NOMO-1 (cell line): ENCODE measurements around the gene DCTN3.
"Not testable (repeated sequence)": the region's sequence is repeated elsewhere in the genome, so short reads cannot be mapped to it uniquely, and the experiment has no call there.

Experiments
- DNase-seq, 2 experiments: peaks; one replicate each; lab custom pipeline; 2025; ENCODE audit not compliant: unreplicated experiment in 2 of 2; lab: John Stamatoyannopoulos, UW

DCTN3 gene

GRCh38 chr9:34647651-34648050 is 27.4 kb upstream of the DCTN3 start:
- no peak for DNase-seq

GRCh38 chr9:34647084-34647403 is 26.7 kb upstream of the DCTN3 start:
- DNase-seq: no peak

DNA sequence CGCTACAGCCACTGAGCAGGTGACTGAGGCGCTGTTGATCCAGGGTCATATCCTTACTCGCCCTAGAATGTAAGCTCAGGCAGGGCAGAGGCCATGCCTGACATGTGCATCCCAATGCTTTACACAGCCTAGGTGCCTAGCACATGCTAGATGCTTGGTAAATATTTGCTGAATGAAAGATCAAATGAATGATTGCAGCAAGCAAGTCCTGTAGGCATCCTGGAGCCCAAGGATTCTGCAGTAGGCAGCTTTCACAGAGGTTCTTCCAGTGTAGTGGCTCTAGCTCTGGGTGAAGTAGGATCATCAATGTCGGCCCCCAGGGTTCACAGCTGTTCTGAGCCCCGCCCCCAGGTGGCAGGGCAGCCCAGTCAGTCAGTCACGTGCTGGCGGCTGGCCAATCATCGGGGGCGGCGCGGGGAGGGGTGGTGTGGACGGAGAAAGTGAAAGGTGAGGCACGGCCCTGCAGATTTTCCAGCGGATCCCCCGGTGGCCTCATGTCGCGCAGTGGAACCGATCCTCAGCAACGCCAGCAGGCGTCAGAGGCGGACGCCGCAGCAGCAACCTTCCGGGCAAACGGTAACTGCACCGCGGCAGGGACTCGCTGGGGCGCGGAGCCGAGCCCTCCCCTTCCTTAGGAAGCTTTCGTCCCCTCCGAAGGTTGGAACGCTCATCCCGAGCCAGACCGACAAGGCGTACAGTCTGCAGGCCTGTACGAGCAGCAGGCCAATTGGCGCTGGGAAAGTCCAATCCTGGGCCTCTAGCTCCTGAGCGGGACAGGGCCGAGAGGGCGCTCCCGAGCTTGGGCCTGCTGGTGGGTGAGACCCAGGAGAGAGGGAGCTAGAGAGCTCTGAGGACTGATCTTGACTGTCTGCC is 26.2 kb upstream of the DCTN3 start, which contains the start of gene GALT:
Gene GALT (plus strand): TSS at position 465 of the 873 bp plus-strand sequence. CDS start 30 bp downstream, at position 495.
- peak; percentile 92 to 97 for DNase-seq

GRCh38 chr9:34644766-34645314 is 24.5 kb upstream of the DCTN3 start:
- peak in 1 of 2 experiments; percentile 24 for DNase-seq

DNA sequence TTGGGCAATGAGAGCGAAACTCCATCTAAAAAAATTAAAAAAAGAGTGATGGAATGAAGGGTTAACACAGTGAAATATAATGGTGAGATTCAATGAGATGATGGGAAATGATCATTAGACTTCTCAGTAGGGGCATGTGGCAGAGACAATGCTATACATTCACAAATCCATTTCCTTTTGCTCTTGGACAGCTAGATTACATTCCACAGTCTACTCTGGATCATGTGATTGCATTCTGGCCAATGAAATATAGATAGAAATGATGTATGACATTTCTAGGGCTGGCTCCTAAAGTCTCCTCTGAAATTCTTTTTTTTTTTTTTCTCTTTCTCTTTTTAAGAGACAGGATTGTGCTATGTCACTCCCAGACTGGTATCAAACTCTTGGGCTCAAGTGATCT is 22.4 kb upstream of the DCTN3 start:
- no peak for DNase-seq

DNA sequence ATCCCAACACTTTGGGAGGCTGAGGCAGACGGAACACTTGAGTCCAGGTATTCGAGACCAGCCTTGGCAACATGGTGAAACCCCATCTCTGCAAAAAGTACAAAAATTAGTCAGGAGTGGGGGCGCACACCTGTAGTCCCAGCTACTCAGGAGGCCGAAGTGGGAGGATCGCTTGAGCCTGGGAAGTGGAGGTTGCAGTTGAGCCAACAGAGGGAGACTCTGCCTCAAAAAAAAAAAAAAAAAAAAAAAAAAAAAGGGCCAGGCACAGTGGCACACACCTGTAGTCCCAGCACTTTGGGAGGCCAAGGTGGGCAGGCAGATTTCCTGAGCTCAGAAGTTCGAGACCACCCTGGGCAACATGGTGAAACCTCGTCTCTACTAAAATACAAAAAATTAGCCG is 19.0 kb upstream of the DCTN3 start:
- not testable (repeated sequence) for DNase-seq

GRCh38 chr9:34638138-34638445 is 17.8 kb upstream of the DCTN3 start:
- no peak for DNase-seq

- DNase-seq: peak; percentile 94 to 95
Measured at GRCh38 chr9:34637356-34638137, 17.3 kb upstream of the DCTN3 start, which contains the start of gene SIGMAR1. Gene SIGMAR1, minus strand, starts transcription at chr9:34637787. Its CDS starts 90 bp downstream, at chr9:34637697.

GRCh38 chr9:34636791-34637355 is 16.6 kb upstream of the DCTN3 start:
- no peak for DNase-seq

DNA sequence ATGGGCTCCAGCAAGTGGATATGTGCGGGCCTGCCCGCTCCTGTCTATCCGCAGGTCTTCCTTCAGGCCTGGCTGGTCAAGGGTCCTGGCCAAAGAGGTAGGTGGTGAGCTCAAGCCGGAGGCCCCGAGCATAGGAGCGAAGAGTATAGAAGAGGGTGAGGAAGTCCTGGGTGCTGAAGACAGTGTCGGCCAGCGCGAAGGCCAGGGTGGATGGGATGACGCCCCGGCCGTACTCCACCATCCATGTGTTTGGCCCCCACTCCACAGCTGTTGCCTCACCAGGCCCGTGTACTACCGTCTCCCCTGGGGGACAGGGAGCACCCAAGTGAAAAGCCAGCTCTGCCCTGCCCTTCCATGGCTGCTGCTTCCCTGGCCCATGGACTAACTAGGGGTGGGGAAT is 15.3 kb upstream of the DCTN3 start:
- no peak for DNase-seq

DNA sequence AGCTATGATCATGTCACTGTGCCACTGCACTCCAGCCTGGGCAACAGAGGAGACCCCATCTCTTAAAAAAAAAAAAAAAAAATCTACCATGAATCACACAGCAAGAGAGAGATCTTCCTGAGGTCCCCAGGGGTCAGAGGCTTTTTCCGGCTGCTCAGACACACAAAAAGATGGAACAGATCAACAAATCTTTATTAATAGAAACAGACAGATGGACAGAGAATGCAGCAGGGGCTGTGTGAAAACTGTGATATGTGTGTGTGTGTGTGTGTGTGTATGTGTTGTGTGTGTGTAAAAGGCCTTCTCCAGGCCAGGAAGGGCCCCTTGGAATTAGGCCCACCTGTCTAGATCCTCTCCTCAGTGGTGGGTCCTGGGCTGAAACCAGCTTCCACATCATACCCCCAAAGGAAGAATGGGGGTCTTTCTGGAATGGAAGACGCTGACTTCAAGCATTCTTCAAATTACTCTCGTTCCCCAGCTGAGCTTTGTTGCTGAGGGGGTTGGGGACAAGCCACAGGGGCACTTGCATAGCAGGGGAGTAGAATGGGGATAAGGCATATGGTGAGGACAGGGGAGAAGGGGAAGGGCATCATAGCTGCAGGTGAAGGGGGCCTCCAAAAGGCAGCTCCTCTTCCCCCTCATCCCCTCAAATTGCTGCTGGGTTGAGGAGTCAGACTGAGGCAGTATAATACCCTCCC is 14.4 kb upstream of the DCTN3 start:
- no peak for DNase-seq

GRCh38 chr9:34633851-34634550 is 13.7 kb upstream of the DCTN3 start:
- DNase-seq: peak; percentile 66 to 80

- no peak for DNase-seq
Measured at GRCh38 chr9:34633166-34633565, 12.9 kb upstream of the DCTN3 start.

DNA sequence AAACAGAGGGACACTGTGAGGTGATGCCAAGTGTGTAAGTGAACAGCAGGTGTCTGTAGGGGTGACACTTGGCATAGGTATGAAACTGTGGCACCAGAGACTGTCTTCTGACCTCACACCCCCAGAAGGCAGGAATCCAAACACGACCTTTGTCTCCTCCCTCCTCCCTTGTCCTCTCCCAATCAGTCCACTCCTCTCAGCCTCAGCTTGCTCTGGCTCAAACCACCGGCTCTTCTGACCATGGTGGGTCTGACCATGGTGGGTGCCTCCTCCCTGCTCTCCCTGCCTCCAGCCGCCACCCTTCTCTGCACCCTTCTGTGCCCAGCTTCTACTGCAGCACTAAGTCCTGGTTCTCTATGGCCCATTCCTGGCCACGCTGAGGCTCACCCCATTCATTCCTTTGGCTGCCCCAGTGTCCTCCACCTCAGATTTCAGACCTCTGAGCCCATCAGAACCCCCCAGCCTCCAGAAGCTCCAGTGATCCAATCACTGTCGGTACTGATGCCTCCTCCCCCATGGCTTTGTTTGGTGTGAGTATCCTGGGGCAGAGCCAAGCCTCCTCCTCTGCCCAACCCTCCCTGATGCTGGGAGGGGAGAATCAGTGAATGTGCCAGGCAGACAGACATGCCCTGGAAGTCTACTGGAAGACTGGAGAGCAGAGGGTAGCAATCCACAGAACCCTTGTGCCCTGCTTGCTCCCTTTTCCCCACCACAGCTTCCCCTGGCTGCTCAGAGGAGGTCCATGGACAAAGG is 10.3 kb upstream of the DCTN3 start:
- DNase-seq: no peak

- DNase-seq: no peak
Measured at GRCh38 chr9:34629491-34629808, 9.2 kb upstream of the DCTN3 start.

- DNase-seq: peak in 1 of 2 experiments; percentile 34
Measured at GRCh38 chr9:34628656-34629490, 8.6 kb upstream of the DCTN3 start, which contains the start of gene ARID3C. Gene ARID3C, minus strand, starts transcription at chr9:34629066. Its CDS starts 1,052 bp downstream, at chr9:34628014.

- no peak for DNase-seq
Measured at GRCh38 chr9:34627716-34628655, 7.7 kb upstream of the DCTN3 start.

DNA sequence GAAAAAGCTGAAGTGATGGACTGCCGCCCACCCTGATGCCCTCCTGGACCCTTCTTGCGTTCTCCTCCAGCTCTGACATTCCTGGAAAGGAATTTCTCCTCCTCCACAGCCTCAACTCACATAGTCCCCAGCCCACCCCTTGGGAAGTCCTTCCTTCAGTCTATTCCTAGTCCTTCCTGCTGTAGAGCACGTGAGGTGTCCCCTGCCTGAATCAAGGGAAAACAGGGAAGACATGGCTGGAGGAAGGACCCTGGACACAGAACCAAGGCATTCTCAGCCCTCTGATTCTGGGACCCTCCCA is 4.8 kb upstream of the DCTN3 start:
- no peak for DNase-seq
